KMS-11 (cell line): ENCODE measurements around the gene IZUMO2.

Experiments used
- H2AFZ ChIP-seq: fragments of 200-600 bp; sonication (generic); 2 replicates; pipeline ENCODE4 v1.6.1; 2016; ENCODE audit warnings: antibody characterized with exemption, mixed run types, low read depth
- H3K27ac ChIP-seq: fragments of 200-600 bp; sonication (generic); 2 replicates; pipeline ENCODE4 v1.6.1; 2016; ENCODE audit warnings: mild to moderate bottlenecking, mixed run types
- H3K27me3 ChIP-seq: fragments of 200-600 bp; sonication (generic); 2 replicates; pipeline ENCODE4 v1.6.1; 2017; ENCODE audit warnings: mild to moderate bottlenecking, low read depth, mixed run types, moderate library complexity; ENCODE audit not compliant: insufficient read depth
- H3K36me3 ChIP-seq: fragments of 200-600 bp; sonication (generic); 2 replicates; pipeline ENCODE4 v1.6.1; 2017; ENCODE audit warnings: mild to moderate bottlenecking, mixed run types; ENCODE audit not compliant: insufficient read depth
- H3K4me1 ChIP-seq: fragments of 200-600 bp; sonication (generic); 2 replicates; pipeline ENCODE4 v1.6.1; 2016; ENCODE audit warnings: mild to moderate bottlenecking, low read depth, mixed run types; ENCODE audit not compliant: poor library complexity, severe bottlenecking
- H3K4me2 ChIP-seq: fragments of 200-600 bp; sonication (generic); 2 replicates; pipeline ENCODE4 v1.7.0; 2016; ENCODE audit warnings: mild to moderate bottlenecking, mixed run types
- H3K4me3 ChIP-seq: fragments of 200-600 bp; sonication (generic); IDR thresholded peaks from 2 replicates; pipeline ENCODE4 v1.6.1; 2017; ENCODE audit warnings: low read depth, low read length, mixed read lengths; ENCODE audit not compliant: insufficient read depth
- H3K79me2 ChIP-seq: fragments of 200-600 bp; sonication (generic); 2 replicates; pipeline ENCODE4 v1.6.1; 2016; ENCODE audit warnings: low read depth, mixed run types; ENCODE audit not compliant: insufficient read depth
- H3K9ac ChIP-seq: fragments of 200-600 bp; sonication (generic); 2 replicates; pipeline ENCODE4 v1.6.1; 2016; ENCODE audit warnings: mild to moderate bottlenecking, mixed run types
- H4K20me1 ChIP-seq: fragments of 200-600 bp; sonication (generic); 2 replicates; pipeline ENCODE4 v1.6.1; 2016; ENCODE audit warnings: mild to moderate bottlenecking, mixed run types; ENCODE audit not compliant: insufficient read depth
- TF ChIP-seq, protein P1 (sequence below): fragments of 200-600 bp; sonication (generic); conservative IDR thresholded peaks from 2 replicates; pipeline ENCODE4 v1.6.1; 2017; ENCODE audit warnings: low read depth, mild to moderate bottlenecking, antibody characterized with exemption, low read length, moderate library complexity, mixed read lengths

The IZUMO2 gene

DNA sequence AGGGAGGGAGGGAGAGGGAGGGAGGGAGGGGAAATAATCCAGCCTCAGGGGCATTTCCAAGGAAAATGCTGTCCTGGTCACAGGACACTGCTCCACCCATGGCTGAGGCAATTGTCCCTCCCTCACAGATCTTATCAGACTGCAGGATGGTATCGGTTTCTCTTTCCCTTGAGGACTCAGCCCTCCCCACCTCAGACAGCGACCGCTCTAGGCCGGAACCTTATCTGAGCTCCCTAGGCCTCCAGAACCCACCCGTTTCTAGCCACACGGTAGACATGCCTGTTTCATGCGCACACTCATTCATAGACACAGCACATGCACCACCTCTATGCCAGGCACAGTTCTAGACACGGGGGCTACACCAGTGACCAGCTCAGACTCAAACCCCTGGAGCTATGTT is 10.0 kb upstream of the IZUMO2 start:
- Histone ChIP-seq H3K4me1 (no peaks in the 10 kb centered on the region), H3K79me2 (no peaks in the 10 kb centered on the region), H4K20me1 (no peaks in the 10 kb centered on the region), H3K9ac (no peak overlapping the region), H2AFZ (no peak overlapping the region), H3K4me2 (no peak overlapping the region), H3K36me3 (no peaks in the 10 kb centered on the region), H3K27ac (no peak overlapping the region), H3K27me3 (peaks cover 23% of the 10 kb centered on the region), H3K4me3 (no peak overlapping the region)
- TF ChIP-seq, protein P1, sequence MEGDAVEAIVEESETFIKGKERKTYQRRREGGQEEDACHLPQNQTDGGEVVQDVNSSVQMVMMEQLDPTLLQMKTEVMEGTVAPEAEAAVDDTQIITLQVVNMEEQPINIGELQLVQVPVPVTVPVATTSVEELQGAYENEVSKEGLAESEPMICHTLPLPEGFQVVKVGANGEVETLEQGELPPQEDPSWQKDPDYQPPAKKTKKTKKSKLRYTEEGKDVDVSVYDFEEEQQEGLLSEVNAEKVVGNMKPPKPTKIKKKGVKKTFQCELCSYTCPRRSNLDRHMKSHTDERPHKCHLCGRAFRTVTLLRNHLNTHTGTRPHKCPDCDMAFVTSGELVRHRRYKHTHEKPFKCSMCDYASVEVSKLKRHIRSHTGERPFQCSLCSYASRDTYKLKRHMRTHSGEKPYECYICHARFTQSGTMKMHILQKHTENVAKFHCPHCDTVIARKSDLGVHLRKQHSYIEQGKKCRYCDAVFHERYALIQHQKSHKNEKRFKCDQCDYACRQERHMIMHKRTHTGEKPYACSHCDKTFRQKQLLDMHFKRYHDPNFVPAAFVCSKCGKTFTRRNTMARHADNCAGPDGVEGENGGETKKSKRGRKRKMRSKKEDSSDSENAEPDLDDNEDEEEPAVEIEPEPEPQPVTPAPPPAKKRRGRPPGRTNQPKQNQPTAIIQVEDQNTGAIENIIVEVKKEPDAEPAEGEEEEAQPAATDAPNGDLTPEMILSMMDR: no peak

DNA sequence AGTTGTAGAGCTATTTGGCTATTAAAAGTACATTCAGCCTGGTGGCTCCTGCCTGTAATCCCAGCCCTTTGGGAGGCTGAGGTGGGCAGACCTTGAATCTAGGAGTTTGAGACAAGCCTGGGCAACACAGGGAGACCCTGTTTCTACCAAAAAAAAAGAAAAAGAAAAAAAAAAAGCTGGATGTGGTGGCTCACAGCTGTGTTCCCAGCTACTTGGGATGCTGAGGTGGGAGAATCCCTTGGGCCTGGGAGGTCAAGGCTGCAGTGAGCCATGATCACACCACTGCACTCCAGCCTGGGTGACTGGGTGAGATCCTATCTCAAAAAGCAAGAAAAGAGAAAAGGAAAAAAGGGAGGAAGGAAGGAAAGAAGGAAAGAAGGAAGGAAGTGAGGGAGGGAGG is 9.6 kb upstream of the IZUMO2 start:
- no peak overlapping the region for H3K27ac ChIP-seq
- no peaks in the 10 kb centered on the region for H3K36me3 ChIP-seq
- peaks cover 20% of the 10 kb centered on the region for H3K27me3 ChIP-seq
- no peak overlapping the region for H2AFZ ChIP-seq
- no peak overlapping the region for H3K9ac ChIP-seq
- H3K4me3 ChIP-seq: no peak overlapping the region
- H3K79me2 ChIP-seq: no peaks in the 10 kb centered on the region
- H3K4me1 ChIP-seq: no peaks in the 10 kb centered on the region
- no peaks in the 10 kb centered on the region for H4K20me1 ChIP-seq
- H3K4me2 ChIP-seq: no peak overlapping the region
- TF ChIP-seq, protein P1: no peak

DNA sequence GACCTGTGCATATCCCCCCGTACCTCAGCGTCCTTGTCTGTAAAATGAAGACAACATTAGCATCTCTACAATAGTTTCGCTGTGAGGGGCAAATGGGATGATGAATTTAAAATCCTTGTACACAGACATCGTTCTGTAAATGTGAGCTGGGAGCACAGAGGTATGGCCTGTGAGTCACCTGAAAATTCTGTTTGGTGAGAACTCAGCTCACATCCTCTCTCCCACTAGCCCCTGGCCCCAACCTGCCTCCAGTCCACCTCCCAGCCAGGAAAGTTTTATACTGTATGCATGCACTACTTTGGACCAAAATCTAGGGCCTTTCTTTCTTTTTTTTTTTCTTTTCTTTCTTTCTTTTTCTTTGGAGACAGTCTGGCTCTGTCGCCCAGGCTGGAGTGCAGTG is 8.7 kb upstream of the IZUMO2 start:
- Histone ChIP-seq H3K27me3 (peaks cover 16% of the 10 kb centered on the region), H3K4me1 (no peaks in the 10 kb centered on the region), H3K27ac (no peak overlapping the region), H3K79me2 (no peaks in the 10 kb centered on the region), H3K4me3 (no peak overlapping the region), H4K20me1 (no peaks in the 10 kb centered on the region), H2AFZ (no peak overlapping the region), H3K9ac (no peak overlapping the region), H3K4me2 (no peak overlapping the region), H3K36me3 (no peaks in the 10 kb centered on the region)
- TF ChIP-seq, protein P1: no peak

DNA sequence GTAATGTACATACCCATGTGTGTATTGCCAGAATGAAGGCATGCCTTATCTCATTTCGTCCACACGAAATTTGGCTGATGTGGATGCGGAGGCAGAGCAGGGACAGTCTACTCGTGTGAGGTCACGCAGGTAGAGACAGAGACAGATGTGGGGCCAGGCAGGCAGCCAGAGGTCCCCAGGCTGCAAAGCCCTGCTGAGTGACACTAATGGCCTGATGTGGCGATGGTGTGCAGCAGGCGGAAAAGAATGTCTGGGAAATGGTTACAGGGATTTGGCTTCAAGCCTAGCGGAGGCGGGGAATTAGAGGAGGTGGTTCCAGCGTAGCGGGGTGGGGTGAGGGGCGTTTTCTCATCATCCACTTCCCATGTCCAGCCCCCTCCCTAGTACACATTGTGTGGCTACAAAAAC is 4.2 kb upstream of the IZUMO2 start:
- H2AFZ ChIP-seq: no peak overlapping the region

More for the DNA sequence above, 4.2 kb upstream of the IZUMO2 start:
- Histone ChIP-seq H4K20me1 (no peaks in the 10 kb centered on the region), H3K36me3 (no peaks in the 10 kb centered on the region), H3K4me3 (no peak overlapping the region), H3K4me1 (no peaks in the 10 kb centered on the region), H3K4me2 (no peak overlapping the region), H3K9ac (no peak overlapping the region), H3K79me2 (no peaks in the 10 kb centered on the region), H3K27ac (no peak overlapping the region), H3K27me3 (peaks cover 10% of the 10 kb centered on the region; the same call in 1 of the 2 replicates)
- TF ChIP-seq, protein P1: no peak
